ENCODE results near the gene TSEN15. TPM values are rescaled to one million over a fixed set of nuclear protein-coding genes. Genes with fewer than 3 reads are reported as not detected.

TSEN15 gene
- total and polyA plus RNA-seq, 11 donors, result 23.5 to 32.3 (median 26.4) TPM

DNA sequence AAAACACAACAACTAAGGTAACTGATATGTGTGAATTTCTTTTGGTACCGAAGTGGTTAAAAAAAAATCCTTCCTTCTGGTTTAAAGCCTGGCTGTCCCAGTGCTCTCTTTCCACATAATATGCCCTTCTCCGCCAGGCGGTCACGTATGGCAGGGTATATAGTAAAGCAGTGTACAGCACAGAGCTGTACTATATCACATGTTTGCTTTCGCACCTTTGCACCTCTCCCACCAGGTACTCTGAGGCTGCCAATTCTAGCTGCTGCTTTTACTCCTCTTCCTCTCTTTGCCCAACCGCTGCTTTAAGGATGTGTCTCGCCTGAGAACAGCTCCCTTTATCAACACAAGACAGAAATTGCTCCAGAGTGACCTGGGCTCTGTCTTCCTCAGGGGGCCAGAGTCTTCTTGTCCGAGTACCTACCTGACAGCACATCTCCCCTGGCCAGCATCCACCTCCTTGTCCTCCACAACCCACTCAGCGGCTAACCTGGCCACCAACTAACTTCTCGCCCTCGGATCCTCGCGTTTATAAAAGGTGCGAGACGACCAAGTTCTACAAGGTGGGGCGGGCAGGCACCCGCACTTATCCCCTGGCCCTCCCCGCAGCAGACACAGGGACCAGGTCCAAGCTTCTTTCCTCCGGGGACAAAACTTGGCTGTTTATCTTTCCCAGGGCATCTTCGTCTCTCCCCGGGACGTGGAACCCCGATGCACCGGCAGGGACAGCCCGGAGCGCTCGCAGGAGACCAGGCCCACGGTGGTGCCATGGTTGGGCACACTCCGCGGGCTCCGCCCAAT is 15.6 kb upstream of the TSEN15 start:
- H3K4me3 ChIP-seq, result peak overlapping the region; percentile 55 to 91 (median 68)
- intact Hi-C loops (cut with DNase I), result loop anchor here in 6 of 10 donors (5.0 to 10.0 kb wide), 3 partner anchors 94 to 104 kb away; no protein-coding TSS in a partner anchor
- ATAC-seq, result no peak
- peak overlapping the region in 11 of 12 donors; percentile 69 to 90 (median 80) for H3K27ac ChIP-seq
- peaks cover 0 to 19% (median 0%) of the 10 kb centered on the region in 9 donors for H3K27me3 ChIP-seq
- DNase-seq, result peak in 2 of 5 donors; percentile 25 to 60
- peaks cover 0 to 18% (median 0%) of the 10 kb centered on the region in 12 donors for H3K4me1 ChIP-seq
- H3K9me3 ChIP-seq, result no peaks in the 10 kb centered on the region
- H3K36me3 ChIP-seq, result no peaks in the 10 kb centered on the region
- TF ChIP-seq POLR2A (IDR thresholded peaks at IDR 0.05), result no peak
- TF ChIP-seq, protein P1, sequence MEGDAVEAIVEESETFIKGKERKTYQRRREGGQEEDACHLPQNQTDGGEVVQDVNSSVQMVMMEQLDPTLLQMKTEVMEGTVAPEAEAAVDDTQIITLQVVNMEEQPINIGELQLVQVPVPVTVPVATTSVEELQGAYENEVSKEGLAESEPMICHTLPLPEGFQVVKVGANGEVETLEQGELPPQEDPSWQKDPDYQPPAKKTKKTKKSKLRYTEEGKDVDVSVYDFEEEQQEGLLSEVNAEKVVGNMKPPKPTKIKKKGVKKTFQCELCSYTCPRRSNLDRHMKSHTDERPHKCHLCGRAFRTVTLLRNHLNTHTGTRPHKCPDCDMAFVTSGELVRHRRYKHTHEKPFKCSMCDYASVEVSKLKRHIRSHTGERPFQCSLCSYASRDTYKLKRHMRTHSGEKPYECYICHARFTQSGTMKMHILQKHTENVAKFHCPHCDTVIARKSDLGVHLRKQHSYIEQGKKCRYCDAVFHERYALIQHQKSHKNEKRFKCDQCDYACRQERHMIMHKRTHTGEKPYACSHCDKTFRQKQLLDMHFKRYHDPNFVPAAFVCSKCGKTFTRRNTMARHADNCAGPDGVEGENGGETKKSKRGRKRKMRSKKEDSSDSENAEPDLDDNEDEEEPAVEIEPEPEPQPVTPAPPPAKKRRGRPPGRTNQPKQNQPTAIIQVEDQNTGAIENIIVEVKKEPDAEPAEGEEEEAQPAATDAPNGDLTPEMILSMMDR (IDR thresholded peaks at IDR 0.05), result no peak
- 21 to 35% (median 22%) methylated on average over 21 to 31 of the region's 31 CpGs for whole genome bisulfite sequencing, 4 donors

DNA sequence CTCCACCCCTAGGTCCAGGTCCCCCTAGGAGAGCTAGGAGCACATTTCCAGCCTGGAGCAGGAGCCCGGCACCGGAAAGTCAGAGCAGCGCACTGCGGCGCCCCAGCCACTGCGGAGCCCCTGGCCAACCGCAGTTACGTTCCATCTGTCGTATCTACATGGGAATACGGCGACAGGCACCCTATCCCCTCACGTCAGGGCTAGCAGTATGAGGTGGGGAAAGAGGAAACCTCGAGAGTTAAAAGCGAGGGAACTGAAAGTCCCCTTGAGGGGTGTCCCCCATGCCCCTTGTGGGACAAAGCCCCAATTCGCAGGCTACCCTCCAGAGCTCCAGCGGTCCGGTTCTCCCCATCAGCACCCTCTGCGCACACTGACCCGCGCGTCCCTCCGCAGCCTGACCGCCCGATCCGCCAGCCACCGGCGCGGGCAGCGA is 15.0 kb upstream of the TSEN15 start:
- intact Hi-C loops (cut with DNase I), result loop anchor here in 6 of 10 donors (5.0 to 10.0 kb wide), 3 partner anchors 94 to 104 kb away; no protein-coding TSS in a partner anchor
- Histone ChIP-seq H3K27me3 (peaks cover 0 to 19% (median 0%) of the 10 kb centered on the region in 9 donors), H3K27ac (peak overlapping the region; percentile 44 to 90 (median 79)), H3K36me3 (no peaks in the 10 kb centered on the region), H3K9me3 (no peaks in the 10 kb centered on the region), H3K4me1 (peaks cover 0 to 18% (median 0%) of the 10 kb centered on the region in 12 donors), H3K4me3 (peak overlapping the region; percentile 55 to 91 (median 68))
- TF ChIP-seq, protein P1 (IDR thresholded peaks at IDR 0.05), result no peak
- TF ChIP-seq POLR2A (IDR thresholded peaks at IDR 0.05), result peak in 1 of 2 donors; percentile 25
- peak; percentile 71 to 84 (median 80) for ATAC-seq
- peak; percentile 33 to 77 (median 45) for DNase-seq
- 0 to 1% (median 0%) methylated on average over 5 to 29 of the region's 29 CpGs for WGBS, 4 donors

DNA sequence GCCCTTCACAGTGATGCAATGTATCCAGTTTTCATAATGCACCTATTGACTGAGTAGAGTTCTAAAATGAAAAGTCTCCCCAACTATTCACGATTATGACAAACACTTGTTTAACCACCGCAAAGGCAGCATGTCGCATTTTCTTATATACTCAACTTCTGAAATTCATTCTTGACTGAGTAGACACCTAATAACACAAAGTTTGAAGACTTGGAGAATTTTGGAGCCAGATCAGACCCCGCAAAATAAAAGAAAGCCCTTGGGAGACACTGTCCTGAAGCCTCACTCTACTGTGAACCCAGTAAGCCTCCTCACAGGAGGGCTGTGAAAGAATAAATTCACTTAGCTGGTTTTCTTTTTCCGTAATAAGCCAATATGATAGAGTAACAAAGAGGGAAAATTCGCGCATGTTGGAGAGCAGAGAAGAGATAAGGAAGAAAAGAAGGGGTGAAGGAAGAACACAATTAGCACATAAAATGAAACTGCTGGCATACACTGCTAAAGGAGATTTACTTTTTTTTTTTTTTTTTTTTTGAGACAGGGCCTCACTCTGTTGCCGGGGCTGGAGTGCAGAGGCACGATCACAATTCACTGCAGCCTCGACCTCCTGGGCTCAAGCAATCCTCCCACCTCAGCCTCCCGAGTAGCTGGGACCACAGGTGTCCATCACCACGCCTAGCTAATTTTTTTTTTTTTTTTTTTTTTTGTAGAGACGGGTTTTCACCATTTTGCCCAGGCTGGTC is 13.5 kb upstream of the TSEN15 start:
- peaks cover 0 to 18% (median 0%) of the 10 kb centered on the region in 12 donors for H3K4me1 ChIP-seq
- peak overlapping the region in 10 of 12 donors; percentile 58 to 91 (median 71) for H3K4me3 ChIP-seq
- H3K36me3 ChIP-seq, result no peaks in the 10 kb centered on the region
- TF ChIP-seq, protein P1 (IDR thresholded peaks at IDR 0.05), result no peak
- peak overlapping the region in 8 of 12 donors; percentile 33 to 90 (median 83) for H3K27ac ChIP-seq
- WGBS, 4 donors, result 75 to 88% (median 83%) methylated on average over 13 of the region's 13 CpGs
- no peaks in the 10 kb centered on the region for H3K9me3 ChIP-seq
- intact Hi-C loops (cut with DNase I), result loop anchor here in 6 of 10 donors (5.0 to 10.0 kb wide), 3 partner anchors 96 to 106 kb away; no protein-coding TSS in a partner anchor
- DNase-seq (no peak), ATAC-seq (no peak)
- H3K27me3 ChIP-seq, result peaks cover 0 to 19% (median 0%) of the 10 kb centered on the region in 9 donors

Measured in heart left ventricle (tissue), 16 donors.